ENCODE data around the gene SLC7A1. TPM values are rescaled to one million over a fixed set of nuclear protein-coding genes. Genes with fewer than 3 reads are reported as not detected.

SLC7A1 gene
- total RNA-seq, 1 donor from 2014 or later: 115 TPM

DNA sequence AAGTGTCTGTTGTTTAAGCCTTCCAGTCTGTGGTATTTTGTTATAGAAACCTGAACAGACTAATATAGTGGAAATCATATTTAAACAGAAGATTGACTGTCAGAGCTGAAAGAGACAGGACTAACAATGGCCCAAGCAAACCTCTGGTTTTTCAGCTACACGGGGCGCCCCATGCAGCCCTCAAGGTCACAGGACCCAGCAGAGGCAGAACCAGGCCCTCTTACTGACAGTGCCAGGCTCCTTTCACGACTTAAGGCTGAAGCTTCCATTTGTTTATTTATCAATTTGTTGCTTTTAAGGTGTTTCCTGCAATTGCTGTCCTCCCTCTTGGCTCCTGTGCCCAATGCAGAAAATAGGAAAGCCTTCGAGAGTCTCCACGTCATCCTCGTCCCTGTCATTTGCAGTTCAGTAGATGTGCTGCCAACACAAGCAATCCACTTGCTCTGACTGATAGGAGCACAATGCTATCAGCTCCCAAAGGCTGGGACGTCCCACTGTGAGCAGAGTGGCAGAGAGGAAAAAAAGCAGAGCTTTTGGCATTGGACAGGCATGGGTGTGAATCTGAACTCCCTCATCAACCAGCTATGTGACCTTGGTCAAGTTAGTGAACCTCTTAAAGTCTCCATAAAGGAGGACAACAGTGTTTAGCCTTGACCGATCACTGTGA is 10.5 kb upstream of the SLC7A1 start:
- Histone ChIP-seq H3K36me3 (ENCODE audit: insufficient read depth, low read length) (no peaks in the 10 kb centered on the region), H3K79me2 (ENCODE audit: insufficient read depth, low read length) (no peaks in the 10 kb centered on the region), H3K27ac (ENCODE audit: low read depth, low read length) (no peak overlapping the region), H4K20me1 (ENCODE audit: insufficient read depth, low read length) (no peaks in the 10 kb centered on the region), H3K27me3 (ENCODE audit: insufficient read depth, low read length) (peaks cover 5% of the 10 kb centered on the region), H3K9ac (ENCODE audit: low read length) (no peak overlapping the region), H3K4me3 (ENCODE audit: insufficient read depth, low read depth, low read length) (no peak overlapping the region), H2AFZ (ENCODE audit: low read depth, low read length) (no peak overlapping the region), H3K4me2 (ENCODE audit: low read length) (no peak overlapping the region), H3K9me3 (ENCODE audit: insufficient read depth, low read depth, low read length) (no peaks in the 10 kb centered on the region), H3K4me1 (ENCODE audit: insufficient read depth, low read length) (no peaks in the 10 kb centered on the region)
- no peak overlapping the region for H3K27ac Mint-ChIP-seq (ENCODE audit: unreplicated experiment)
- H3K4me1 Mint-ChIP-seq (ENCODE audit: low read depth, unreplicated experiment): peaks cover 6% of the 10 kb centered on the region
- DNase-seq (ENCODE audit: low read depth) (no peak), FAIRE-seq (no peak)
- H3K27me3 Mint-ChIP-seq (ENCODE audit: low read depth, unreplicated experiment): peaks cover 24% of the 10 kb centered on the region
- TF ChIP-seq EZH2 (IDR thresholded peaks at IDR 0.05; ENCODE audit: insufficient read depth, low read length): no peak
- TF ChIP-seq, protein P1, sequence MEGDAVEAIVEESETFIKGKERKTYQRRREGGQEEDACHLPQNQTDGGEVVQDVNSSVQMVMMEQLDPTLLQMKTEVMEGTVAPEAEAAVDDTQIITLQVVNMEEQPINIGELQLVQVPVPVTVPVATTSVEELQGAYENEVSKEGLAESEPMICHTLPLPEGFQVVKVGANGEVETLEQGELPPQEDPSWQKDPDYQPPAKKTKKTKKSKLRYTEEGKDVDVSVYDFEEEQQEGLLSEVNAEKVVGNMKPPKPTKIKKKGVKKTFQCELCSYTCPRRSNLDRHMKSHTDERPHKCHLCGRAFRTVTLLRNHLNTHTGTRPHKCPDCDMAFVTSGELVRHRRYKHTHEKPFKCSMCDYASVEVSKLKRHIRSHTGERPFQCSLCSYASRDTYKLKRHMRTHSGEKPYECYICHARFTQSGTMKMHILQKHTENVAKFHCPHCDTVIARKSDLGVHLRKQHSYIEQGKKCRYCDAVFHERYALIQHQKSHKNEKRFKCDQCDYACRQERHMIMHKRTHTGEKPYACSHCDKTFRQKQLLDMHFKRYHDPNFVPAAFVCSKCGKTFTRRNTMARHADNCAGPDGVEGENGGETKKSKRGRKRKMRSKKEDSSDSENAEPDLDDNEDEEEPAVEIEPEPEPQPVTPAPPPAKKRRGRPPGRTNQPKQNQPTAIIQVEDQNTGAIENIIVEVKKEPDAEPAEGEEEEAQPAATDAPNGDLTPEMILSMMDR (IDR thresholded peaks at IDR 0.05; ENCODE audit: insufficient read depth, low read depth, low read length): no peak
- no peak overlapping the region for H3K4me3 Mint-ChIP-seq (ENCODE audit: unreplicated experiment)
- no peaks in the 10 kb centered on the region for H3K9me3 Mint-ChIP-seq (ENCODE audit: unreplicated experiment)
- no peaks in the 10 kb centered on the region for H3K36me3 Mint-ChIP-seq (ENCODE audit: low read depth, unreplicated experiment)

DNA sequence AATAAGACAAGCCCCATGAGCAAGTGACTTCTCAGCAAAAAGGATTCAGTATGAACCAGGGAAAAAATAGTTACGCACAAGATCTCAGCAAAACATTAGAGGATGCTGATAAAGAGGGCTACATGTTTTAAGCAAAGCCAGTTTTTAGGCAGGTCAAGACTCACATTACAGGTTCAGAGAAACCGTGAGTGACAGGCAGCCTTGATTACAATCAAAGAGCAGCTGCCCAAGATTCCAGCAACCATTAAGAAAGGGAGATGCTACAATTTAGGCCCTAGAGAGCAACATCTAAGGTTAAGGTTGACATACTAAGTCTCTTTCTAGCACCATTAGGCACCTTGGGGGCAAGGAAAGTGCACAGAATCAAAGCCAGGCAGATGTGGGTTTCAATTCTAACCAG is 2.8 kb upstream of the SLC7A1 start:
- peaks cover 7% of the 10 kb centered on the region for H3K4me1 ChIP-seq (ENCODE audit: insufficient read depth, low read length)
- Mint-ChIP-seq H3K27me3 (ENCODE audit: low read depth, unreplicated experiment) (peaks cover 7% of the 10 kb centered on the region), H3K36me3 (ENCODE audit: low read depth, unreplicated experiment) (peaks cover 2% of the 10 kb centered on the region), H3K27ac (ENCODE audit: unreplicated experiment) (no peak overlapping the region), H3K4me3 (ENCODE audit: unreplicated experiment) (no peak overlapping the region), H3K9me3 (ENCODE audit: unreplicated experiment) (no peaks in the 10 kb centered on the region), H3K4me1 (ENCODE audit: low read depth, unreplicated experiment) (peaks cover 12% of the 10 kb centered on the region)
- H3K9ac ChIP-seq (ENCODE audit: low read length): no peak overlapping the region
- no peak for TF ChIP-seq EZH2 (IDR thresholded peaks at IDR 0.05; ENCODE audit: insufficient read depth, low read length)
- TF ChIP-seq, protein P1 (IDR thresholded peaks at IDR 0.05; ENCODE audit: insufficient read depth, low read depth, low read length): no peak
- H3K79me2 ChIP-seq (ENCODE audit: insufficient read depth, low read length): peaks cover 19% of the 10 kb centered on the region
- H3K9me3 ChIP-seq (ENCODE audit: insufficient read depth, low read depth, low read length): no peaks in the 10 kb centered on the region
- DNase-seq (ENCODE audit: low read depth) (no peak), FAIRE-seq (no peak)
- H3K27ac ChIP-seq (ENCODE audit: low read depth, low read length): no peak overlapping the region
- no peak overlapping the region for H3K4me2 ChIP-seq (ENCODE audit: low read length)
- H2AFZ ChIP-seq (ENCODE audit: low read depth, low read length): no peak overlapping the region
- peaks cover under 1% of the 10 kb centered on the region for H4K20me1 ChIP-seq (ENCODE audit: insufficient read depth, low read length)
- no peaks in the 10 kb centered on the region for H3K36me3 ChIP-seq (ENCODE audit: insufficient read depth, low read length)
- H3K27me3 ChIP-seq (ENCODE audit: insufficient read depth, low read length): no peaks in the 10 kb centered on the region
- H3K4me3 ChIP-seq (ENCODE audit: insufficient read depth, low read depth, low read length): no peak overlapping the region

DNA sequence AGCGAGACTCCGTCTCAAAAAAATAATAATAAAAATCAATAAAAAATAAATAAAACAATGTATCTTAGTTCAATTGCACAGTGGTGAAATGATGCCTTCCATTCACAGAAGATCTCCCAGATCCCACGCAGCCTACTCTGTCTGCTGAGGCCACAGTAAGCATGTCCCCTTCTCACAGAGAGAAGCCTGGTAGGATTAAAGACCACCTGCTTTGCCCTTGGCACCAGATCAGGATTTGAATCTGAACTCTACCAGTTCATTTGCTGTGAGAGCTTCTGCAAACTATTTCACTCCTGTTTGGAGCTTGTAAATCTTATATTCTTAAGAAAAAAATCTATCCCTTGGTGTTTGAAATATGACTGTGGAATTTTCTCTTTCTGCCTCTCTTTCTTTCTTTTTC is 2.2 kb upstream of the SLC7A1 start:
- Mint-ChIP-seq H3K27ac (ENCODE audit: unreplicated experiment) (no peak overlapping the region), H3K9me3 (ENCODE audit: unreplicated experiment) (no peaks in the 10 kb centered on the region), H3K4me3 (ENCODE audit: unreplicated experiment) (no peak overlapping the region), H3K27me3 (ENCODE audit: low read depth, unreplicated experiment) (peaks cover 4% of the 10 kb centered on the region), H3K4me1 (ENCODE audit: low read depth, unreplicated experiment) (peaks cover 16% of the 10 kb centered on the region), H3K36me3 (ENCODE audit: low read depth, unreplicated experiment) (peaks cover 5% of the 10 kb centered on the region)
- Histone ChIP-seq H3K36me3 (ENCODE audit: insufficient read depth, low read length) (no peaks in the 10 kb centered on the region), H3K9me3 (ENCODE audit: insufficient read depth, low read depth, low read length) (no peaks in the 10 kb centered on the region), H3K27me3 (ENCODE audit: insufficient read depth, low read length) (no peaks in the 10 kb centered on the region), H3K4me2 (ENCODE audit: low read length) (no peak overlapping the region), H2AFZ (ENCODE audit: low read depth, low read length) (no peak overlapping the region), H3K27ac (ENCODE audit: low read depth, low read length) (no peak overlapping the region), H3K9ac (ENCODE audit: low read length) (no peak overlapping the region), H3K4me3 (ENCODE audit: insufficient read depth, low read depth, low read length) (no peak overlapping the region), H4K20me1 (ENCODE audit: insufficient read depth, low read length) (peaks cover 6% of the 10 kb centered on the region), H3K79me2 (ENCODE audit: insufficient read depth, low read length) (peaks cover 26% of the 10 kb centered on the region), H3K4me1 (ENCODE audit: insufficient read depth, low read length) (peaks cover 13% of the 10 kb centered on the region)
- no peak for DNase-seq (ENCODE audit: low read depth)
- no peak for FAIRE-seq
- TF ChIP-seq EZH2 (IDR thresholded peaks at IDR 0.05; ENCODE audit: insufficient read depth, low read length): no peak
- TF ChIP-seq, protein P1 (IDR thresholded peaks at IDR 0.05; ENCODE audit: insufficient read depth, low read depth, low read length): no peak
